ENCODE measurements around the gene CLEC9A. TPM values are rescaled to one million over a fixed set of nuclear protein-coding genes. Genes with fewer than 3 reads are reported as not detected.
"Not testable (repeated sequence)": the region's sequence is repeated elsewhere in the genome, so short reads cannot be mapped to it uniquely, and the experiment has no call there.

The CLEC9A gene
- total RNA-seq, 1 experiment from 2014 or later, result not detected

- H3K36me3 ChIP-seq (ENCODE audit: control insufficient read depth in 1 of 2, insufficient read depth in 2 of 2, low read length in 2 of 2), result no peaks in the 10 kb centered on the region
- H3K9me3 ChIP-seq (ENCODE audit: control insufficient read depth in 1 of 2, insufficient read depth in 1 of 2, low read depth in 1 of 2, low read length in 2 of 2), result no peaks in the 10 kb centered on the region
- no peak for TF ChIP-seq CBX3 (IDR thresholded peaks at IDR 0.05; ENCODE audit: low read depth)
- no peak for TF ChIP-seq ELF1 (IDR thresholded peaks at IDR 0.05; ENCODE audit: borderline replicate concordance, low read depth)
- TF ChIP-seq SP1 (IDR thresholded peaks at IDR 0.05; ENCODE audit: low read depth), result no peak
- no peak for TF ChIP-seq TCF7L2 (IDR thresholded peaks at IDR 0.05; ENCODE audit: borderline replicate concordance, extremely low read depth, insufficient read depth, insufficient read length)
- TF ChIP-seq SIN3A (IDR thresholded peaks at IDR 0.05; ENCODE audit: low read depth), result no peak
- no peaks in the 10 kb centered on the region for H3K4me1 ChIP-seq (ENCODE audit: control insufficient read depth in 1 of 2, insufficient read depth in 2 of 2, low read length in 2 of 2)
- intact Hi-C loops (cut with micrococcal nuclease), result no loop called here
- no peaks in the 10 kb centered on the region for H3K79me2 ChIP-seq (ENCODE audit: insufficient read depth, low read length)
- H3K27me3 ChIP-seq (ENCODE audit: insufficient read depth, low read length), result peaks cover 11% of the 10 kb centered on the region
- no TSS peak for BruUV-seq (replicated peaks)
- H3K9ac ChIP-seq (ENCODE audit: low read length), result no peak overlapping the region
- ATAC-seq (no peak), DNase-seq (ENCODE audit: low read depth, low spot score) (no peak)
- no peaks in the 10 kb centered on the region for H4K20me1 ChIP-seq (ENCODE audit: insufficient read depth)
- H3K9me2 ChIP-seq (ENCODE audit: insufficient read depth), result no peaks in the 10 kb centered on the region
- no peak overlapping the region for H3K27ac ChIP-seq (ENCODE audit: low read depth, low read length)
- no peak overlapping the region for H3K4me3 ChIP-seq (replicated peaks in 1 of 2; ENCODE audit: low read depth in 1 of 2, low read length in 2 of 2)
- H2AFZ ChIP-seq (ENCODE audit: low read depth, low read length, poor library complexity, severe bottlenecking), result no peak overlapping the region
- ChIA-PET POLR2A (no interaction called here), RAD21 (ENCODE audit: low non-redundant PET in 1 of 2, low total read pairs in 2 of 2, uncharacterized antibody in 2 of 2, unreplicated experiment in 2 of 2) (no interaction called here), CTCF (interaction anchor here (1.3 kb wide), 1 partner anchor 11 kb away, joined by 4 read pairs; the partner anchor contains the start of gene CLEC12B)
- no peak overlapping the region for H3K4me2 ChIP-seq (ENCODE audit: low read length)
Measured at GRCh38 chr12:10021342-10021741, 9.1 kb upstream of the CLEC9A start.

DNA sequence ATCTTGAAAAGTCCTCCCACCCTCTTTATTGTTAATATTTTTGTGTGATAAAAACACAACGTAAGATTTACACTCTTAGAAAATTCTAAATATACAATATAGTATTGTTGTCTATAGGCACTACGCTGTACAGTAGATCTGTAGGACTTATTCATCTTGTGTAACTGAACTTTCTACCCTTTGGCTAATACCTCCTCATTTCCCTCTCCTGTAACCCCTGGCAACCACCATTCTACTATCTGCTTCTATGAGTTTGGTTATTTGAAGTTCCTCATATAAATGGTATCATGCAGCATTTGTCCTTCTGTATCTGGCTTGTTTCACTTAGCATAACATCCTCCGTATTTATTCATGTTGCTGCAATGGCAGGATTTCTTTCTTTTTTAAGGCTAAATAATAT lies 5.2 kb upstream of the CLEC9A start:
- no peak overlapping the region for H3K27ac ChIP-seq (ENCODE audit: low read depth, low read length)
- peaks cover 11% of the 10 kb centered on the region for H3K27me3 ChIP-seq (ENCODE audit: insufficient read depth, low read length)
- H3K4me1 ChIP-seq (ENCODE audit: control insufficient read depth in 1 of 2, insufficient read depth in 2 of 2, low read length in 2 of 2), result no peaks in the 10 kb centered on the region
- H3K9me2 ChIP-seq (ENCODE audit: insufficient read depth), result no peaks in the 10 kb centered on the region
- ChIA-PET RAD21 (ENCODE audit: low non-redundant PET in 1 of 2, low total read pairs in 2 of 2, uncharacterized antibody in 2 of 2, unreplicated experiment in 2 of 2) (no interaction called here), POLR2A (no interaction called here), CTCF (no interaction called here)
- H3K9me3 ChIP-seq (ENCODE audit: control insufficient read depth in 1 of 2, insufficient read depth in 1 of 2, low read depth in 1 of 2, low read length in 2 of 2), result no peaks in the 10 kb centered on the region
- H3K4me3 ChIP-seq (replicated peaks in 1 of 2; ENCODE audit: low read depth in 1 of 2, low read length in 2 of 2), result no peak overlapping the region
- H4K20me1 ChIP-seq (ENCODE audit: insufficient read depth), result no peaks in the 10 kb centered on the region
- H3K79me2 ChIP-seq (ENCODE audit: insufficient read depth, low read length), result no peaks in the 10 kb centered on the region
- ATAC-seq, result no peak
- no peak overlapping the region for H3K4me2 ChIP-seq (ENCODE audit: low read length)
- H3K36me3 ChIP-seq (ENCODE audit: control insufficient read depth in 1 of 2, insufficient read depth in 2 of 2, low read length in 2 of 2), result no peaks in the 10 kb centered on the region
- no peak for TF ChIP-seq CBX3 (IDR thresholded peaks at IDR 0.05; ENCODE audit: low read depth)
- no peak for TF ChIP-seq EZH2 (IDR thresholded peaks at IDR 0.05)
- no peak for TF ChIP-seq ZNF274 (IDR thresholded peaks at IDR 0.05; ENCODE audit: low read depth, low read length)
- no peak for TF ChIP-seq POLR2AphosphoS5 (IDR thresholded peaks at IDR 0.05; ENCODE audit: low read depth, low read length)
- H3K9ac ChIP-seq (ENCODE audit: low read length), result no peak overlapping the region
- no peak for DNase-seq (ENCODE audit: low read depth, low spot score)
- no TSS peak for BruUV-seq (replicated peaks)
- H2AFZ ChIP-seq (ENCODE audit: low read depth, low read length, poor library complexity, severe bottlenecking), result no peak overlapping the region
- intact Hi-C loops (cut with micrococcal nuclease), result no loop called here

DNA sequence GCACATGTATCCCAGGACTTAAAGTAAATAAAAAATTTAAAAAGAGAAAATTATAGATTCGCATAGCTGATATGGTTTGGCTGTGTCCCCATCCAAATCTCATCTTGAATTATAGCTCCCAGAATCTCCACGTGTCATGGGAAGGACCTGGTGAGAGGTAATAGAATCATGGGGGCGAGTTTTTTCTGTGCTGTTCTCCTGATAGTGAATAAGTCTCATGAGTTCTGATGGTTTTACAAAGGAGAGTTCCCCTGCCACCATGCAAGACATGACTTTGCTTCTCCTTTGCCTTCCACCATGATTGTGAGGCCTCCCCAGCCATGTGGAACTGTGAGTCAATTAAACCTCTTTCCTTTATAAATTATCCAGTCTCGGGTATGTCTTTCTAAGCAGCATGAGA lies 3.8 kb upstream of the CLEC9A start:
- CTCF ChIA-PET; H3K9me3 ChIP-seq (ENCODE audit: control insufficient read depth in 1 of 2, insufficient read depth in 1 of 2, low read depth in 1 of 2, low read length in 2 of 2); H3K9me2 ChIP-seq (ENCODE audit: insufficient read depth); H2AFZ ChIP-seq (ENCODE audit: low read depth, low read length, poor library complexity, severe bottlenecking); BruUV-seq (replicated peaks); H3K79me2 ChIP-seq (ENCODE audit: insufficient read depth, low read length); H3K4me3 ChIP-seq (replicated peaks in 1 of 2; ENCODE audit: low read depth in 1 of 2, low read length in 2 of 2); intact Hi-C loops (cut with micrococcal nuclease); ATAC-seq; DNase-seq (ENCODE audit: low read depth, low spot score); RAD21 ChIA-PET (ENCODE audit: low non-redundant PET in 1 of 2, low total read pairs in 2 of 2, uncharacterized antibody in 2 of 2, unreplicated experiment in 2 of 2); H3K27ac ChIP-seq (ENCODE audit: low read depth, low read length); H3K36me3 ChIP-seq (ENCODE audit: control insufficient read depth in 1 of 2, insufficient read depth in 2 of 2, low read length in 2 of 2); H3K4me2 ChIP-seq (ENCODE audit: low read length); H3K4me1 ChIP-seq (ENCODE audit: control insufficient read depth in 1 of 2, insufficient read depth in 2 of 2, low read length in 2 of 2); H4K20me1 ChIP-seq (ENCODE audit: insufficient read depth); H3K9ac ChIP-seq (ENCODE audit: low read length); POLR2A ChIA-PET: not testable (repeated sequence)
- peaks cover 11% of the 10 kb centered on the region for H3K27me3 ChIP-seq (ENCODE audit: insufficient read depth, low read length)
